MM.1S (cell line): Measurements from ENCODE around the gene PLXNA4.

Source experiments
- CTCF ChIP-seq: fragments of 300-600 bp; sonication (generic); IDR thresholded peaks from 2 replicates; pipeline ENCODE4 v1.5.1; 2016; ENCODE audit warnings: antibody characterized with exemption, low read length, mixed read lengths
- EZH2 ChIP-seq: fragments of 300-600 bp; sonication (generic); optimal IDR thresholded peaks from 2 replicates; pipeline ENCODE3; 2017; ENCODE audit warnings: low read depth, mild to moderate bottlenecking, antibody characterized with exemption, low read length, mixed read lengths

- TF ChIP-seq CTCF (no peak), EZH2 (no peak)
These were observed 177.9 kb downstream of the PLXNA4 start for GRCh38 chr7:132398253-132398925.
